H9 (cell line): ENCODE data around the gene WARS2. TPM values are rescaled to one million over a fixed set of nuclear protein-coding genes. Genes with fewer than 3 reads are reported as not detected.

Source experiments
- DNase-seq: peaks from one replicate; pipeline ENCODE4 v3.0.0-alpha.2; 2017
- H2AFZ ChIP-seq: one replicate; pipeline ENCODE4 v1.6.1; 2013; ENCODE audit warnings: mild to moderate bottlenecking, low read length, control low read depth, moderate library complexity
- H2AK5ac ChIP-seq: 2 replicates; pipeline ENCODE4 v1.6.1; 2013; ENCODE audit warnings: low read length, control low read depth, mixed read lengths; ENCODE audit not compliant: insufficient read length
- H2BK120ac ChIP-seq: one replicate; pipeline ENCODE4 v1.6.1; 2013; ENCODE audit warnings: low read depth, mild to moderate bottlenecking, low read length, control low read depth, inconsistent platforms; ENCODE audit not compliant: poor library complexity, severe bottlenecking
- H2BK12ac ChIP-seq: 2 replicates; pipeline ENCODE4 v1.6.1; 2013; ENCODE audit warnings: low read length, control low read depth, mixed read lengths, low read depth; ENCODE audit not compliant: insufficient read length
- H2BK15ac ChIP-seq: 2 replicates; pipeline ENCODE4 v1.6.1; 2013; ENCODE audit warnings: low read depth, low read length, control low read depth
- H2BK20ac ChIP-seq: one replicate; pipeline ENCODE4 v1.6.1; 2013; ENCODE audit warnings: low read depth, mild to moderate bottlenecking, low read length, control low read depth, inconsistent platforms; ENCODE audit not compliant: poor library complexity, severe bottlenecking
- H2BK5ac ChIP-seq: 2 replicates; pipeline ENCODE4 v1.6.1; 2013; ENCODE audit warnings: low read length, control low read depth, mixed read lengths; ENCODE audit not compliant: insufficient read length
- H3K14ac ChIP-seq: 2 replicates; pipeline ENCODE4 v1.6.1; 2013; ENCODE audit warnings: low read length, control low read depth; ENCODE audit not compliant: insufficient read depth
- H3K18ac ChIP-seq: 2 replicates; pipeline ENCODE4 v1.6.1; 2013; ENCODE audit warnings: low read depth, mild to moderate bottlenecking, mixed read lengths, low read length, control low read depth; ENCODE audit not compliant: insufficient read length
- H3K23ac ChIP-seq: 2 replicates; pipeline ENCODE4 v1.6.1; 2013; ENCODE audit warnings: low read length, control low read depth, mixed read lengths, low read depth; ENCODE audit not compliant: insufficient read length
- H3K23me2 ChIP-seq: 2 replicates; pipeline ENCODE4 v1.6.1; 2013; ENCODE audit warnings: low read depth, mild to moderate bottlenecking, mixed read lengths, low read length, control low read depth; ENCODE audit not compliant: insufficient read length, poor library complexity, severe bottlenecking
- H3K27ac ChIP-seq: 2 replicates; pipeline ENCODE4 v1.5.1; 2013; ENCODE audit warnings: low read length, control low read depth, mixed read lengths, low read depth; ENCODE audit not compliant: insufficient read length
- H3K27me3 ChIP-seq: 2 replicates; pipeline ENCODE4 v1.6.1; 2013; ENCODE audit warnings: low read length, control low read depth, inconsistent platforms; ENCODE audit not compliant: insufficient read depth
- H3K4ac ChIP-seq: 2 replicates; pipeline ENCODE4 v1.6.1; 2013; ENCODE audit warnings: low read depth, mild to moderate bottlenecking, control low read depth, inconsistent platforms, low read length, moderate library complexity
- H3K4me1 ChIP-seq: 2 replicates; pipeline ENCODE4 v1.6.1; 2013; ENCODE audit warnings: low read length, control low read depth, inconsistent platforms; ENCODE audit not compliant: insufficient read depth
- H3K4me2 ChIP-seq: 2 replicates; pipeline ENCODE4 v1.6.1; 2013; ENCODE audit warnings: low read length, control low read depth, mixed read lengths; ENCODE audit not compliant: insufficient read length, insufficient read depth
- H3K56ac ChIP-seq: 2 replicates; pipeline ENCODE4 v1.6.1; 2013; ENCODE audit warnings: low read depth, mild to moderate bottlenecking, mixed read lengths, low read length, control low read depth; ENCODE audit not compliant: insufficient read length
- H3K79me1 ChIP-seq: 2 replicates; pipeline ENCODE4 v1.6.1; 2013; ENCODE audit warnings: low read depth, mild to moderate bottlenecking, moderate library complexity, low read length, control low read depth, inconsistent platforms; ENCODE audit not compliant: insufficient read depth, poor library complexity, severe bottlenecking
- H3K79me2 ChIP-seq: 2 replicates; pipeline ENCODE4 v1.6.1; 2013; ENCODE audit warnings: low read length, control low read depth, inconsistent platforms; ENCODE audit not compliant: insufficient read depth
- H3K9ac ChIP-seq: 2 replicates; pipeline ENCODE4 v1.6.1; 2013; ENCODE audit warnings: low read length, control low read depth, mixed read lengths; ENCODE audit not compliant: insufficient read length; ENCODE audit errors: extremely low read depth
- H3K9me3 ChIP-seq: one replicate; pipeline ENCODE4 v1.6.1; 2013; ENCODE audit warnings: low read depth, low read length, inconsistent platforms; ENCODE audit not compliant: control insufficient read depth
- H3T11ph ChIP-seq: one replicate; pipeline ENCODE4 v1.6.1; 2013; ENCODE audit warnings: mild to moderate bottlenecking, low read length, control low read depth, inconsistent platforms
- H4K20me1 ChIP-seq: one replicate; pipeline ENCODE4 v1.6.1; 2013; ENCODE audit not compliant: control insufficient read depth, insufficient read length, insufficient read depth
- H4K5ac ChIP-seq: 2 replicates; pipeline ENCODE4 v1.6.1; 2013; ENCODE audit warnings: low read depth, mild to moderate bottlenecking, mixed read lengths, low read length, control low read depth; ENCODE audit not compliant: insufficient read length
- H4K8ac ChIP-seq: replicated peaks from 2 replicates; pipeline ENCODE4 v1.6.1; 2013; ENCODE audit warnings: low read length, control low read depth, mixed read lengths, low read depth; ENCODE audit not compliant: insufficient read length
- H4K91ac ChIP-seq: 2 replicates; pipeline ENCODE4 v1.6.1; 2013; ENCODE audit warnings: low read depth, mild to moderate bottlenecking, moderate library complexity, mixed read lengths, low read length, control low read depth; ENCODE audit not compliant: insufficient read length
- H3K27ac Mint-ChIP-seq, 3 experiments: 2 replicates in 2 of 3; 3 replicates in 1 of 3; pipeline ENCODE4 v1.8.0; 2020 to 2021; ENCODE audit warnings: mixed read lengths in 3 of 3, mild to moderate bottlenecking in 1 of 3, moderate library complexity in 1 of 3
- H3K27me3 Mint-ChIP-seq: 2 replicates; pipeline ENCODE4 v1.8.0; 2021; ENCODE audit warnings: low read depth, mild to moderate bottlenecking, moderate library complexity, mixed read lengths
- H3K36me3 Mint-ChIP-seq, 3 experiments: 2 replicates in 2 of 3; 3 replicates in 1 of 3; pipeline ENCODE4 v1.8.0; 2020 to 2021; ENCODE audit warnings: low read depth in 3 of 3, mixed read lengths in 3 of 3; ENCODE audit not compliant: insufficient read depth in 1 of 3
- H3K4me1 Mint-ChIP-seq, 2 experiments: 2 replicates each; pipeline ENCODE4 v1.8.0; 2020; ENCODE audit warnings: mixed read lengths in 2 of 2
- H3K4me3 Mint-ChIP-seq, 2 experiments: 2 replicates in 1 of 2; 3 replicates in 1 of 2; pipeline ENCODE4 v1.8.0; 2020 to 2021; ENCODE audit warnings: mild to moderate bottlenecking in 2 of 2, mixed read lengths in 2 of 2, moderate library complexity in 1 of 2
- H3K9me3 Mint-ChIP-seq, 2 experiments: 2 replicates in 1 of 2; 3 replicates in 1 of 2; pipeline ENCODE4 v1.8.0; 2020; ENCODE audit warnings: mild to moderate bottlenecking in 2 of 2, mixed read lengths in 2 of 2, moderate library complexity in 1 of 2
- CTCF ChIP-seq: fragments of 200-600 bp; sonication (generic); conservative IDR thresholded peaks from 3 replicates; pipeline ENCODE4 v1.8.0; 2021; ENCODE audit warnings: antibody characterized with exemption, mild to moderate bottlenecking
- WGBS: extraction: QIAGEN DNeasy Blood & Tissue Kit; methylation state at CpG from one replicate; pipeline ENCODE4 v1.1.7; 2013; ENCODE audit warnings: missing lambda C conversion rate, low lambda C conversion rate, mixed read lengths; ENCODE audit not compliant: insufficient read length; ENCODE audit errors: extremely low coverage; 5-methylcytosine and 5-hydroxymethylcytosine counted together
- total RNA-seq: library from RNA; stranded (reverse); gene quantifications from 2 replicates; pipeline ENCODE4 v1.2.1, GENCODE V29; 2021

Gene WARS2
- total RNA-seq, 1 experiment from 2014 or later, result 9.7 TPM

GRCh38 chr1:119115736-119116135 lies 24.7 kb downstream of the WARS2 start:
- Histone ChIP-seq H3K14ac (no peak overlapping the region), H2BK120ac (no peak overlapping the region), H3K56ac (no peak overlapping the region), H3K4me1 (no peaks in the 10 kb centered on the region), H3K9me3 (no peaks in the 10 kb centered on the region), H2AFZ (no peak overlapping the region), H3K23ac (no peak overlapping the region), H3K4ac (no peak overlapping the region), H3K4me2 (no peak overlapping the region), H2BK12ac (no peak overlapping the region), H3K23me2 (no peaks in the 10 kb centered on the region), H2AK5ac (no peak overlapping the region), H3K27ac (no peak overlapping the region), H4K20me1 (no peaks in the 10 kb centered on the region), H2BK15ac (no peak overlapping the region), H3K9ac (no peak overlapping the region), H3K27me3 (no peaks in the 10 kb centered on the region), H4K5ac (no peak overlapping the region), H3K79me2 (no peaks in the 10 kb centered on the region), H4K91ac (no peak overlapping the region), H2BK20ac (no peak overlapping the region), H2BK5ac (no peak overlapping the region), H4K8ac (no peak overlapping the region), H3K79me1 (no peaks in the 10 kb centered on the region), H3T11ph (no peak overlapping the region), H3K18ac (no peak overlapping the region)
- Mint-ChIP-seq H3K9me3 (peaks cover 0 to 7% of the 10 kb centered on the region in 2 experiments; a peak in 2 of 5 replicates), H3K36me3 (peaks cover 0 to 8% (median 0%) of the 10 kb centered on the region in 3 experiments; a peak in 2 of 7 replicates), H3K4me1 (peaks cover 22% of the 10 kb centered on the region in 2 experiments), H3K4me3 (no peak overlapping the region), H3K27me3 (no peaks in the 10 kb centered on the region), H3K27ac (no peak overlapping the region; a peak in 1 of 7 replicates)
- no peak for DNase-seq
- no peak for TF ChIP-seq CTCF
- no CpG with 5 or more reads among the region's 3 CpGs for WGBS
